GM12878 (cell line): ENCODE data around the gene POR.

Source experiments
- CEBPB ChIP-seq, 2 experiments: fragments of 150-350 bp in 1 of 2; IDR thresholded peaks; 2 replicates each; pipeline ENCODE4 v1.6.1; 2012 to 2014; ENCODE audit warnings: low read depth in 2 of 2, low read length in 2 of 2, borderline replicate concordance in 1 of 2, inconsistent platforms in 1 of 2
- CHD1 ChIP-seq: IDR thresholded peaks from 2 replicates; pipeline ENCODE4 v1.6.1; 2012; ENCODE audit warnings: low read depth, low read length, improper control_type of control experiment
- EP300 ChIP-seq, 2 experiments: fragments of 150-350 bp in 1 of 2; IDR thresholded peaks; 2 replicates each; pipeline ENCODE4 v1.6.1; 2011 to 2012; ENCODE audit warnings: low read depth in 2 of 2, low read length in 2 of 2, borderline replicate concordance in 1 of 2, improper control_type of control experiment in 1 of 2, inconsistent platforms in 1 of 2; ENCODE audit not compliant: control insufficient read depth in 1 of 2
- RAD21 ChIP-seq: IDR thresholded peaks from 2 replicates; pipeline ENCODE4 v1.6.1; 2011; ENCODE audit warnings: mild to moderate bottlenecking, low read depth, low read length, moderate library complexity; ENCODE audit not compliant: insufficient read depth
- ZNF207 ChIP-seq: fragments of 450-650 bp; IDR thresholded peaks from 2 replicates; pipeline ENCODE4 v1.6.1; 2014; ENCODE audit warnings: antibody characterized with exemption, mild to moderate bottlenecking, borderline replicate concordance
- TF ChIP-seq, protein P1 (sequence below), 3 experiments: IDR thresholded peaks in 2 of 3; conservative IDR thresholded peaks in 1 of 3; 2 replicates each; pipeline ENCODE4 v1.5.1; 2011; ENCODE audit warnings: low read depth in 3 of 3, low read length in 3 of 3, mild to moderate bottlenecking in 3 of 3, control low read depth in 2 of 3, moderate library complexity in 2 of 3, inconsistent platforms in 1 of 3, mixed read lengths in 1 of 3; ENCODE audit not compliant: control insufficient read depth in 2 of 3, insufficient read depth in 1 of 3; ENCODE audit errors: extremely low read depth in 1 of 3
- TF ChIP-seq, protein P2 (sequence below): IDR thresholded peaks from 2 replicates; pipeline ENCODE4 v1.6.1; 2011; ENCODE audit warnings: mild to moderate bottlenecking, low read depth, low read length, moderate library complexity; ENCODE audit not compliant: insufficient replicate concordance
- TF ChIP-seq, protein P3 (sequence below): IDR thresholded peaks from 2 replicates; pipeline ENCODE4 v1.6.1; 2012; ENCODE audit warnings: low read depth, low read length, improper control_type of control experiment

DNA sequence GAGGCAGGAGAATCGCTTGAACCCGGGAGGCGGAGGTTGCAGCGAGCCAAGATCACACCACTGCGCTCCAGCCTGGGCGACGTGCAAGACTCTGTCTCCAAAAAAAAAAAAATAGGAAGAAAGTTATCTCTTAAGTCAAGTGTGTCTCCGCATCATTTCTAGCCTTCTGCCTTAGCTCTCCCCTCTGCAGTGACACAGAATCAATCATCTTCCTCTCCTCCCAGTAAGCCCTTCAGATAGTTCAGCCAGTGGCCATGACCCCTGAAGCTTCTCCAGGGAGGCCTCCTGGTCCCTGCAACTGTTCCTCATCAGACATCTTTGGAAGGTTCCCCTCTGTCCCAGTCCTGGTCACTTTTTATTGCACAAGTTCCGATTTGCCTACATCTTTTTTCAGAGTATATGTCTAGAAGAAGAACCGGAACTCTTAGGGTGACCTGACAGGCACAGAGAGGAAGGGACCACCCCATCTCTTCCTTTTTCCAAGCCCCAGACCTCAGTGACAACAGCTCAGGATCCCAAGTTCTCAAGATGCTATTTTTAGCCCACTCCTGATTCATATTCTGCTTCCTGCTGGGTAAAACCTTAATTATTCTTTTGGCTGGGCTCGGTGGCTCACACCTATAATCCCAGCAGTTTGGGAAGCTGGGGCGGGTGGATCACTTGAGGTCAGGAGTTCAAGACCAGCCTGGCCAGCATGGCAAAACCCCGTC is 42.7 kb upstream of the POR start:
- no peak for TF ChIP-seq CHD1
- TF ChIP-seq RAD21, result no peak
- TF ChIP-seq, protein P1, sequence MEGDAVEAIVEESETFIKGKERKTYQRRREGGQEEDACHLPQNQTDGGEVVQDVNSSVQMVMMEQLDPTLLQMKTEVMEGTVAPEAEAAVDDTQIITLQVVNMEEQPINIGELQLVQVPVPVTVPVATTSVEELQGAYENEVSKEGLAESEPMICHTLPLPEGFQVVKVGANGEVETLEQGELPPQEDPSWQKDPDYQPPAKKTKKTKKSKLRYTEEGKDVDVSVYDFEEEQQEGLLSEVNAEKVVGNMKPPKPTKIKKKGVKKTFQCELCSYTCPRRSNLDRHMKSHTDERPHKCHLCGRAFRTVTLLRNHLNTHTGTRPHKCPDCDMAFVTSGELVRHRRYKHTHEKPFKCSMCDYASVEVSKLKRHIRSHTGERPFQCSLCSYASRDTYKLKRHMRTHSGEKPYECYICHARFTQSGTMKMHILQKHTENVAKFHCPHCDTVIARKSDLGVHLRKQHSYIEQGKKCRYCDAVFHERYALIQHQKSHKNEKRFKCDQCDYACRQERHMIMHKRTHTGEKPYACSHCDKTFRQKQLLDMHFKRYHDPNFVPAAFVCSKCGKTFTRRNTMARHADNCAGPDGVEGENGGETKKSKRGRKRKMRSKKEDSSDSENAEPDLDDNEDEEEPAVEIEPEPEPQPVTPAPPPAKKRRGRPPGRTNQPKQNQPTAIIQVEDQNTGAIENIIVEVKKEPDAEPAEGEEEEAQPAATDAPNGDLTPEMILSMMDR (IDR thresholded peaks at IDR 0.05 in 2 of 3, conservative IDR thresholded peaks at IDR 0.05 in 1 of 3; ENCODE audit: control insufficient read depth in 2 of 3, extremely low read depth in 1 of 3, insufficient read depth in 1 of 3, low read depth in 3 of 3, low read length in 3 of 3), result no peak
- TF ChIP-seq, protein P2, sequence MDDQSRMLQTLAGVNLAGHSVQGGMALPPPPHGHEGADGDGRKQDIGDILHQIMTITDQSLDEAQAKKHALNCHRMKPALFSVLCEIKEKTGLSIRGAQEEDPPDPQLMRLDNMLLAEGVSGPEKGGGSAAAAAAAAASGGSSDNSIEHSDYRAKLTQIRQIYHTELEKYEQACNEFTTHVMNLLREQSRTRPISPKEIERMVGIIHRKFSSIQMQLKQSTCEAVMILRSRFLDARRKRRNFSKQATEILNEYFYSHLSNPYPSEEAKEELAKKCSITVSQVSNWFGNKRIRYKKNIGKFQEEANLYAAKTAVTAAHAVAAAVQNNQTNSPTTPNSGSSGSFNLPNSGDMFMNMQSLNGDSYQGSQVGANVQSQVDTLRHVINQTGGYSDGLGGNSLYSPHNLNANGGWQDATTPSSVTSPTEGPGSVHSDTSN, result no peak
- no peak for TF ChIP-seq ZNF207
- TF ChIP-seq CEBPB (IDR thresholded peaks at IDR 0.05; ENCODE audit: borderline replicate concordance in 1 of 2, low read depth in 2 of 2, low read length in 2 of 2), result no peak
- TF ChIP-seq, protein P3, sequence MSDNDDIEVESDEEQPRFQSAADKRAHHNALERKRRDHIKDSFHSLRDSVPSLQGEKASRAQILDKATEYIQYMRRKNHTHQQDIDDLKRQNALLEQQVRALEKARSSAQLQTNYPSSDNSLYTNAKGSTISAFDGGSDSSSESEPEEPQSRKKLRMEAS, result no peak
- no peak for TF ChIP-seq EP300 (IDR thresholded peaks at IDR 0.05; ENCODE audit: borderline replicate concordance in 1 of 2, control insufficient read depth in 1 of 2, low read depth in 2 of 2, low read length in 2 of 2)
